GM04503 (cell line): ENCODE results near the gene NAP1L4.

Experiments
- DNase-seq: peaks from one replicate; pipeline ENCODE4 v3.0.0-alpha.2; 2012; ENCODE audit warnings: low read depth

NAP1L4 gene

GRCh38 chr11:3010521-3011275 is 18.6 kb upstream of the NAP1L4 start:
- DNase-seq = no peak

DNA sequence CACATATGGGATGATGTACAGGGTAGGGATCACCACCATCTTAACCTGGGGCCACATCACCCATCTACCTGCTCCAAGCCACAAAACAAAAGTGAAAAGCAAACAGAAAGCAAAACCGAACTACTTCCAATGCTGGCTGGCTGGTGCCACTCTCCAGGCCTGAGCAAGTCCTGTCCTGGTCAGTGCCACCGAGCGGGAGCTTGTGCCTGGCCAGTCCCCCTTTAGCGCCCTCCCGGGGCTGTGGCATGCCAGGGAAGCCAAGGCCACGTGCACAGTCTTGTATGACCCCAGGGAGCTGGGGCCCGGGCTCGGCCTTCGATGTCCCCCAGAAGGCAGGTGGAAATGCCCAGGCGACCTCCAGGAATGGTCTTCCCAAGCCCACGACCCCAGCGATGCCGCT is 17.9 kb upstream of the NAP1L4 start:
- DNase-seq = no peak

GRCh38 chr11:3009481-3009880 is 17.4 kb upstream of the NAP1L4 start:
- DNase-seq = no peak

DNA sequence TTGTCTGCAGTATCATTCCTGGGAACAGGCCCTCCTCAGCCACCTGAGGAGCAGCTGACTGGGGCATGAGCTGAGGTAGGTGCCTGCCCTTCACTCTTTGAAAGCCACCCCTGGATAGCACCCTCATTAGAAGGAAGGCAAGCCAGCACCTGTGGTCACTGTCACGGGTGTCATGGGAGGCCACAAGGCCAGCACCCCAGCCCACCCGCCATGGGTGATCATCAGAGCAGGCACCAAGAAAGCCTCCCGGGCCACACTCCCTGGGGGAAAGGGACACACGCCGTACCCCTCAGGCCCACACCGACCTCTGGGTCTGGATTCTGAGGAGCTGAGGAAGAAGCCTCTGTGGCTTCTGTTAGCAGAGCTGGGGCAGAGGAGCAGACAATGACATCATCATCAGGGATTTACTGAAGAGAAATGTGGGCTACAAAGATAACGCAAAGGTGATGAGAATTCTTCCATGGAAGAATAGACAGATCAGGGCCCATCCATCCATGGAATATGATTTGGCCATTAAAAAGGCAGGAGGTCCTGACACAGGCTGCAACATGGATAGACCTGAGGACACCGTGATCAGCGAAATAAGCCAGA is 16.7 kb upstream of the NAP1L4 start:
- DNase-seq = no peak

GRCh38 chr11:3007404-3008010 is 15.4 kb upstream of the NAP1L4 start:
- no peak for DNase-seq

GRCh38 chr11:3006505-3007260 is 14.6 kb upstream of the NAP1L4 start:
- no peak for DNase-seq

DNA sequence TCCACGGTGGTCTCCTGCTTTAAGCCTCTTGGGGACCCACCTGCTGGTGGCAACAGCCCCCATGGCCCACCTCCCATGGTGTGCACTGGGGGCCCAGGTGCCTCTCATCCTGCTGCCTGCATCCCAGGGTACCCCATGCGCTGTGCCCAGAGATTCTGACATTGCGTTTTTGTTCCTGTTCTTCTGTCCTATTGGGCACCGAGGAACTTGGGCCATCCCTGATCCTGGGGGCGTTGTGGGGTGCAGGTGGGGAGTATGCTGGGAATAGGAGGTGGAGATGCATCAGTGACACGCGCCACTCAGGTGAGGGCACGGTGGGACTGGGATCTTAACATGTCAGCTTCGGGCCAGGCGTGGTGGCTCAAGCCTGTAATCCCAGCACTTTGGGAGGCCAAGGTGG is 12.4 kb upstream of the NAP1L4 start:
- DNase-seq = no peak

DNA sequence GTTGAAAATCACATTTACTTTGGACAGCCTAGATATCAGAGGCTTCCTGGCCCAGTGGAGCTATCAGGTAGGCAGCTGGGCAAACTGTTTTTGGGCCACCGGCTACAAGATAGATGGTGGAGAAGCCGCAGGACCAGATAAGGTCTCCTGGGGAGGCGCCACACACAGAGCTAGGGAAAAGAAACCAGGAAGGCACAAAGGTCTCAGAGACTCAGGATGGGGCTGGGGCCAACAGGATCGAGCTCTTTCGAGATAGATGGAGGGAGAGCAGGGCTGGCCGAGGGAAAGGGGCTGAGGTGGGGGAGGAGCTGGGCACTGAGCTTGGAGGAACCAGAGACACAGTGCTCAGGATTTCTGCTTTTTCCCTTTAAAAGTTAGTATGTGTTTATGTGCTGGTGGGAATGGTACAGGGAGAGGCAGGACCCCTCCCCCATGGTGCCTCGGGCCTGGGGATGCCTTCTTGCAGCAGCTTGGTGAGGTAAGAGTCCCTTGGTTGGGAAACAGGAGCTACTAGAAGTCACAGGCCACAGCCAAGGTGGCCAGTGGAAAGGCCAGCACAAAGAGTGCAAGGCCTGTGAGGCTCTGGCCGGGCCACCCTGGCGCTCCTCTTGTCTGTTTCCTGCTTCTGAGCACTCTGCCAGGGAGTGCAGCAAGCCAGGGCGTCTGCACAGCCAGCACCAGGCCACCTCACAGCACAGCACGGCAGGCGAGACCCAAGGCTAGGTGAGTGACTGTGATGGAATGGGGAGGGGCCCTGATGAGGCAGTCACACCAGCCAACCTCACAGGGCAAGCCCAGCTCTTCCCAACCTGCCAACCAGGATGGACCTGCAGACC is 11.5 kb upstream of the NAP1L4 start:
- DNase-seq = no peak

DNA sequence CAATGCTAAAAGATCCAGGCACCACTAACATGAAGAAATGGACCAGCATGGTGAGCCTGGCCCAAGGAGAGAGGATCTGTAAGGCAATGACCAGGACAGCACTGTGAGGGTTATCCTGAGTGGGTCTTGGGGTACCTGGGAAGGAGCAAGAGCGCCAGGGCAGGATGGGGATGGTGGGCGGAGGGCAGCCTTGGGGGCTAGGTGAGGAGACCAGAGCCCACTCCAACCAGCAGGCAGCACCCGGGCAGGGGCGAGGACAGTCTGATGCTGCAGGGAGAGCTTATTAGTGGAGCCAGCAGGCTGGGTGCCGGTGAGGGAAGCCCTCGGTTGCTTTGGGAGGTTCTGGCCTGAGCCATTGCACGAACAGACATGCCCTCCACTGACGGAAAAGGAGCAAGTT is 10.7 kb upstream of the NAP1L4 start:
- DNase-seq = no peak

DNA sequence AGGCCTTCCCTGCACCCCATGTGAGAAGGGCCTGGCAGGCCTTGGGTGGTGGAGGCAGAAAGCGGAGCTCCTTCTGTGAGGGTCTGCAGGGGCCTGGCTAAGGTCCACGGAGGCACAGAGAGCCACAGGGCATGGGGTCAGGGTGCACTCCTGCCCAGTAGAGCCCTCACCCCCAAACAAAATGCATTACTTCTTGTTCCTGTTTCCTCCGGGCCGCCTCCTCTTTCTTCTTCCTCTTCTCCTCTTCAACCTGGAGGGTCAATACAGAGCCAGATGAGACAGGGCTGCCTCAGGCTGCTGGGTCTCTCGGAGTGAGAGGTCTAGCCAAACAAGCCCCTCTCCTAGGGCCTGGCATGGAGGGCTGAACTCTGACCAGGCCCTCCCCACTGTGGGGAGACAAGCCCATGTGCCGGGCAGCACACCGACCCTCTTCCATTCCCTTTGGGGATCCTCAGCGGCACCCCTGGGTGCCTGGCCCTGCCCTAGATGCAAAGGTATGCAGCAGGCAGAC is 10.3 kb upstream of the NAP1L4 start:
- no peak for DNase-seq

DNA sequence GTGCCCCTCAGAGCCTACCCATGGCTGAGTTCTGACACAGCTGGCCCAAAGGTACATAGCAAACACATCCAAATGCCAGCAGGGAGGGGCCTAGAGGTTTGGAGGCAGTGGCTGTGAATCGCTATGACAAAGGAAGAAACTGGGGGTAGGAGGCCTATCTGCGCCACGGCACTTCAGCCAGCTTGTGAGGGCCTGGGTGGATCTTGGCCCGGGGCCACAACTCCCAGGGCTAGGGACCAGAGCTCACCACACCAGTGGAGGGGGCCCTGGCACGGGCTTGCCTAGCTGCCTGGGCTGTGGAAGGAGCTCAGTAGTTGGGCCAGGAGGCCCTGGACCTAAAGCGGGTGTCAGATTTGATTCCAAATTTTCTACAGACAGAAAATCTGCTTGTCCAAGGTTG is 9.4 kb upstream of the NAP1L4 start:
- DNase-seq = no peak

- DNase-seq = no peak
Measured at GRCh38 chr11:3000032-3000961, 8.2 kb upstream of the NAP1L4 start.

- no peak for DNase-seq
Measured at GRCh38 chr11:2999464-2999998, 7.4 kb upstream of the NAP1L4 start.

DNA sequence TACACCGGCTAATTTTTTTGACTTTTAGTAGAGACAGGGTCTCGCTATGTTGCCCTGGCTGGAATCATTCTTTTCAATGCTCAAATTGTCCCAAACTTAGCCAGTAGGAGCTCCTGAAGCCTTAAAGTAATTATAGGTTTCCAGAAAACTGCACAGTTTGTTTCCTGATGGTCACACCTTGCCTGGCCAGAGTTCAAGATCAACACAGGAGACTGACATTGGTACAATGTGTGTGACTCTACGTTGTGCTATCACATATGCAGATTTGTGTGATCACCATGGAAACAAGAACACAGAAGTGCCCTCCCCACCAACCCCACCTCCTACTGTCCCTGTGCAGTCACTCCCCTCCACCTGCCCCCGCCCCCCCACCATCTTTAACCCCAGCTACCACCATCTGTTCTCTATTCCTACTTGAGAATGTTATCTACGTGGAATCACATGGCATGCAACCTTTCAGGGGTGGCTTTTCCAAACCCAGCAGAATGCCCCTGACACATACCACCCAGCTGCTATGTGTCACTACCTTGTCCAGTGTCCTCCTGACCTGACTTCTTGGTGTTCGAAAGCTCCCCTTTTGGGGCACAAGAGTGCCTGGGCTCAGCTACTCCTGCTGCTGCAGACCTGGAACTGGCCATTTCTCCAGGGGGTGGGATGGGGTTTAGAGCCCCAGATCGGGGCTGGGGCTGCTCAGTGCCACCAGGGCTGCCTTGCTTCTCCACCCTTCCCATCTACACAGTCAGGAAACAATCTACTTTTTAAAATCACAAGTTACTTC is 6.1 kb upstream of the NAP1L4 start:
- no peak for DNase-seq

- DNase-seq = no peak
Measured at GRCh38 chr11:2997406-2997805, 5.3 kb upstream of the NAP1L4 start.

GRCh38 chr11:2996976-2997375 is 4.8 kb upstream of the NAP1L4 start:
- DNase-seq = no peak

GRCh38 chr11:2995893-2996554 is 3.9 kb upstream of the NAP1L4 start:
- no peak for DNase-seq

GRCh38 chr11:2995031-2995561 is 3.0 kb upstream of the NAP1L4 start:
- DNase-seq = no peak

- no peak for DNase-seq
Measured at GRCh38 chr11:2994336-2994730, 2.2 kb upstream of the NAP1L4 start.
